Caki2 (cell line): ENCODE measurements around the gene LRRC56. TPM values are rescaled to one million over a fixed set of nuclear protein-coding genes. Genes with fewer than 3 reads are reported as not detected.
"Not testable (repeated sequence)": the region's sequence is repeated elsewhere in the genome, so short reads cannot be mapped to it uniquely, and the experiment has no call there.

Experiments
- DNase-seq: peaks from one replicate; pipeline ENCODE4 v3.0.0-alpha.2; 2015; ENCODE audit warnings: low read depth
- in situ Hi-C: cut with HindIII; loops from 2 replicates; pipeline ENCODE4 v1.10.0; 2016; ENCODE audit warnings: low sequenced_read_pairs, low pct_unique_long_range_greater_than_20kb, mixed read lengths
- total RNA-seq: library from RNA; depleted of rRNA; stranded (reverse); fragments of >200 nt; shearing (Covaris generic); gene quantifications from 2 replicates; pipeline ENCODE4 v1.2.3, GENCODE V29; 2014; ENCODE audit warnings: low replicate concordance

LRRC56 gene
- total RNA-seq, 1 experiment from 2014 or later, result 3.4 TPM

DNA sequence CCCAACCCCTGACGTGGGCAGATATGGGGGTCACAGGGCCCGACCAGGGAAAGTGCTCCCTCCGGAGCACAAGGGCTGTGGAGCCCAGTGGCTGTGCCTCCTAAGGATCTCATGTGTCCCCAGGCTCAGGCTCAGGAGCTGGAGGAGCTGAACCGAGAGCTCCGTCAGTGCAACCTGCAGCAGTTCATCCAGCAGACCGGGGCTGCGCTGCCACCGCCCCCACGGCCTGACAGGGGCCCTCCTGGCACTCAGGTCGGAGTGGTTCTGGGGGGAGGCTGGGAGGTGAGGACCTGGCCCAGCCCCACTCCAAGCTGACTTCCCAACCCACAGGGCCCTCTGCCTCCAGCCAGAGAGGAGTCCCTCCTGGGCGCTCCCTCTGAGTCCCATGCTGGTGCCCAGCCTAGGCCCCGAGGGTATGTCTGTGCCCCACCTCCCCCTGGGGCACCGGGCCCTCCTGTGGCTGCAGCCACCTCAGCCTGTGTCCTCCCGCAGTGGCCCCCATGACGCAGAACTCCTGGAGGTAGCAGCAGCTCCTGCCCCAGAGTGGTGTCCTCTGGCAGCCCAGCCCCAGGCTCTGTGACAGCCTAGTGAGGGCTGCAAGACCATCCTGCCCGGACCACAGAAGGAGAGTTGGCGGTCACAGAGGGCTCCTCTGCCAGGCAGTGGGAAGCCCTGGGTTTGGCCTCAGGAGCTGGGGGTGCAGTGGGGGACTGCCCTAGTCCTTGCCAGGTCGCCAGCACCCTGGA, 25.9 kb downstream of the LRRC56 start:
- in situ Hi-C loops, result no loop called here

DNA sequence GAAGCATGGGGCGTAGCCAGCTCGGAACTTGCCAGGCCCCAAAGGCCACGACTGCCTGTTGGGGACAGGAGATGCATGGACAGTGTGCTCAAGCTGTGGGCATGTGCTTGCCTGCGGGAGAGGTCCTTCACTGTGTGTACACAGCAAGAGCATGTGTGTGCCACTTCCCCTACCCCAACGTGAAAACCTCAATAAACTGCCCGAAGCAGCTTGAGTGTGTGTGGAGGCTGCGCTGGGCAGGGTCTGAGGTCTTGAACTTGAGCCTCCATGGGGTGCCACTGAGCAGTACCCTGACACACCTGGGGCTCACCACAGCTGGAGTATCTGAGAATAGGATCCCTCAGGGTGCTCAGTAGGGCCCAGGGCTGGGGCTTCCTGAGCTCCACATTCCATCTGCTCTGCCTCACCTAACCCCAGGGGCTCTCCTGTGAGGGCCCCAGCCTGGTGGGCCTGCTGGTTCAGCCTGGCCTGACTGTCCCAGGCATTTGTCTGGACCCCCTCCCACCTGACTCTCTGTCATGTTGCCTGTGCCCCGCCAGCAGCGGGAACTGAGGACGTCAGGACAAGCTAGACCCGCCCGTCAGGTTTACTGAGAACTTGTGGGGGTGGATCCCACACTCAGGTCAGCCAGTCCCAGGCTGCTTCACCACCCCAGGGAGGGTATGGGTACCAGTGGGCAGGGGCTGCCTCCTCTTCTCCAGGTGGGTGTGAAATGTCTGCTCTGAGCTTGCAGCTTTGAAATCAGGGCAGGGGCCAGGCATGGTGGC, 26.7 kb downstream of the LRRC56 start:
- DNase-seq, result no peak
- in situ Hi-C loops, result no loop called here

More for the DNA sequence above, 25.9 kb downstream of the LRRC56 start:
- DNase-seq, result no peak

DNA sequence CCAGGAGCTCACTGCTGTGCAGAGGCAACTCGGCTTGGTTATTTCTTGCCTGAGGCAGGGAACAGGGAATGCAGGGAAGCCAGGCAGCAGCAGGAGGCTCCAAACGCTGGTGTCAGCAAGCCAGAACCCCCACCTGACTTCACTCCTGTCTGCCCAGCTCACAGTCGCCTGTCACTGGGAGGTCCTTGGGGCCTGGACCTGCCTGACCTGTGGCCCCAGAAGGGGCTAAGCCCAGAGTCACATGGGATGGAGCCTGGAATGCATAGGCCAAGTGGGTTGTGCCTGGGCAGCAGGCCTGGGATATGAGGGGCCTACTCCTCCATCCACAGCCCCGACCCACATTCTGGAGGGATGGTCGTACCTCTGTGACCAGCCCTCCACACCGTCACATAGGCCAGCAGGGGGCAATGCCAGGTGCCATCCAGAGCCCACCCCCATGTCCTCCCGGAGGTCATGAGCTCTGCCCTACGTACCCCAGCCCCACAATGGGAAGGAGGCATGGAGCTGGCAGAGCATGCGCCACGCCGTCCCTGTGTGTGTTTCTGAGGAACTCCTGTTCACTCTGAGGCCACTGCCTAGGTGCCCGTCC, 28.7 kb downstream of the LRRC56 start:
- no peak for DNase-seq
- in situ Hi-C loops, result no loop called here

DNA sequence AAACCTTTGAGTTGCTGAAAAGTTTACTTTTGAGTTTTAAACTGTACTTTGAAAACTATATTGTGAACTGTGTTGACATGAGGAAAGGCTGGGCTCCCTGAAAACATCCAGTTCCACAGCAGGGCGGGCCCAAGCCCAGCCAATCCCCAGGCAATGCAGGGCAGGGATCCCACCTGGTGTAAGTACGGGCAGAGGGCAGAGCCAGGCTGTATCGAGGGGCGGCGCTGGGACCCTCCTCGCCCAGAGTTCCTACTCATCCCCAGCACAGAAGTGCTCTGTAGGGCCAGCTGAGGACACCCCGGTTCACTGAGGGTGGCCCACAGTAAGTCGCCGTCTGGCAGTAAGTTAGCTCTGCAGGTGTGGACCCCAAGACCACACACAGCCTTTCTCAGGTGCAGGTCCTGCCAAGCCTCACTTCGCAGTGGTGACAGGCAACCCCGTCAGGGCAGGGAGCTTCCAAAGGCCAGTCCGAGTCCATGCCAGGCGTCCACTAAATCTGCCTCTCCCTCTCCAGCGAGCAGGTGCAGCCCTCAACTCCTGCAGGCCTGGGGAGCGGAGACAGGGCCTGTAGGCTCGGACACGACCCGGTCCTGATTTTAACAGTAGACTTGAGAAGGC, 29.8 kb downstream of the LRRC56 start:
- no peak for DNase-seq
- in situ Hi-C loops, result no loop called here

DNA sequence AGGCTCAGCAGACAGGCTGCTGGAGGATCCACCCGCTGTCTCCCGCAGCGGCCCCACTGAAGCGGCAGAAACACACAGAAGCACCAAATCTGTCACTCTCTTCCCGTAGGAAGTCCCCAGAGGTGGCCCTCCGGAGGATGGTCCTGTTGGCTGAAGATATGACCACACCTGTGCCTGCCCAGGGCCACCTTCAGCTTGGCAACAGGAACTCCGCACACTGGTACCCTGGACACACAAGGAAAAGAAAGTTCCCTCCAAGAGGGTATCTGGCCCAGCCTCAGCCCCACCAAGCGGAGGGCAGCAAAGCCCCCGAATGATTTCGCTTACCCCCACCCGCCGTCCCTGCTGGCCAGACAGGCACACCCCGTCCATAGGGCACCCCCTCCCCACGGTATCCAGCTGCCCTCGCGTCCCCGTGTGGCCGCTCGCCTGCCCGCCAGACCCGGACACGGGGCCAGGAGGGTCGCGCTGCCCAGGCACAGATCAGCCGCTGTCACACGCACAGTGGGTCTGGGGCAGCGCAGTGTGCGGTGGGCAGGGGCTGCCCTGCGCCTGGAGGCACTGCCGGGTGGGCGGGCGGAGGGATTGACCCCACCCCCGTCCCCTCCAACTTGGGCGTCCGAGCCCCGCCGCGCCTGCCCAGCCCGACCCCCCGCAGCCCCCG, 30.4 kb downstream of the LRRC56 start:
- in situ Hi-C loops, result no loop called here
- no peak for DNase-seq

DNA sequence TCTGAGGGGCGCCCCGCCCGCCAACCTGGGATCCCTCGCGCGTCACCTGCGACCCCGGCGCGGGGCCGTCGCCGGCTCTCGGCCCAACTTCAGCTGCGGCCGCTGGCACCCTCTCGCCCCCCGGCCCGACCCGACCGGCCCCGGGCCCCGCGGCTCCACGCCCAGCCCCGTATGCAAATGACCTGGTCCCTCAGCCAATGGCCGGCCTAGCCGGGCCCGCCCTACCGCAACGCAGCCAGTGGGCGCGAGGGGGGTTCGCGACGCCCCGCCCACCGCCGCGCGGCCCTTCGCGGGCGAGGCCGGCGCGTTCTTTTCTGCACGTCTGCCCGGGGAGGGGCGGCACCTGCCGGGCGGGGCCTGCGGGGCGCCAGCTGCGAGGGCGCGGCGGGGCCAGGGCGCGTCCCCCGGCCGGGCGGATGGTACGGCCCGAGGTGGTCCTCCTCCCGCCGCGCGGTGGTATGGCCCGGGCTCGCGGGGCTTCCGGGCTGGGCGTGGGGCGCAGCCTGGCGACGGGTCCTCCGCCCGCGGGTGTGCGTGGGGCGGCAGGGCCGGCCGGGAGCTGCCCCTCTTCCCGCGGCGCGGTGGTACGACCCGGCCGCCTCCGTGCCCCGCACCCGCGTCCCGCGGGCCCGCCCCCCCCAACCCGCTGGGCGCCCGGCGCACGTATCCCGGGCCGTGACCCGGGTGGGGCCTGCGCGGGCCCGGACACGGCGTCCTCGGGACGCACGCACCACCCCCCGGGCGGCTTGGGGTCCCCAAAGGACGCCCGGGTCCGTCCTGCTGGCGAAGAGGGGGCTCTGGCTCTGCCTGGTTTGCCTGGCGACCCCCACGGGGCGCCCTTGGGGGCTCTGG, 31.2 kb downstream of the LRRC56 start:
- in situ Hi-C loops, result no loop called here
- DNase-seq, result peak; percentile 95

DNA sequence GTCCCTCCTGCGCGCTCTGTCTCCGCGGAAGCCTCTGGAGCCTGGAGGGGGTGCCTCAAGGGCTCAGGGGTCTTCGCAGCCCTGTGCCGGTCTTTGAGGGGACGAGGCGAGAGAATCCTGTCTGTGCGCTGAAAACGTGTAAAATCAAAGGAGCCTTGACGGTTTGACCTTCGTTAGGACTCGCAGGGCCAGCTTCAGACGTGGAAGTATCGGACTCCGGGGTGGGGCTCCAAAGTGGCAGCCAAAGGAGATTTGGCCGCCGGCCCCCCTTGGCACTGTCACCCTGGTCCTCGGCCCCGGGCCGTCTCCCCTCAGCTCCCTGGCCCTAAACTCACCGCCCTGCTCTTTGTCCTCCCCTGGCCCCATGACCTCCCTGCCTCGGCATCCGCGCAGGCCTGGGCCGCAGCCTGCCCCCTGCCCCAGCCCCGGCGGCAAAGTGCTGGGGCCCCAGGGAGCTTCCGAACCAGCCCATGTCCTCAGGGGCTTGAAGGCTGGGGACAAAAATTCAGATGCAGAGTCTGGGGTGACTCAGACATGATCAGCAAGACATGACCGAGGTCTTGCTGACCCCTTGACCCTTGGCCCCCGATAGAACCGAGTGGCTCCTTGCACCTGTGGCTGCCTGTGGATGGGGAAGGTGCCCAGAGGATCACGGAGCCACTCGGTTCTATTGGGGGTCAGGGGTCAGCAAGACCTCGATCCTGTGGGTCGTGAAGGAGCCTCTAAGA, 32.0 kb downstream of the LRRC56 start:
- no peak for DNase-seq
- in situ Hi-C loops, result no loop called here

DNA sequence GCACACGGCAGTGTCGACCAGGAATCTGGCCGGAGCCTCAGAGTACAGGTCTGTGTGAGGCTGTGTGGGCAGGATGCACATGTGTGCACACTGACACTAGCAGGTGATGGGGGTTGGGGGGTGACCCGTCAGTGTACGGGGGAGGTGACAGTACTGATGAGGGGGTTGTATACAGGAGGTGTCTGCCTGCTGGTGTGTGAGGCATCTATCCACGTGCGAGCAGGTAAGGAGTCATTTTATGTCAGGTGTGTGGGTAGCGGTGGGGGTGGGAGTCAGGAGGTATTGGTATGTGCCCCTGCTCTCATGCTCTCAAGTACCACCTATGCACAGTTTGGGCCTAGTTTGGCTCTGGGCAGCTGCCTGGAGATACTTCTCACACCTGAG, 34.5 kb downstream of the LRRC56 start:
- DNase-seq, result no peak
- in situ Hi-C loops, result no loop called here

DNA sequence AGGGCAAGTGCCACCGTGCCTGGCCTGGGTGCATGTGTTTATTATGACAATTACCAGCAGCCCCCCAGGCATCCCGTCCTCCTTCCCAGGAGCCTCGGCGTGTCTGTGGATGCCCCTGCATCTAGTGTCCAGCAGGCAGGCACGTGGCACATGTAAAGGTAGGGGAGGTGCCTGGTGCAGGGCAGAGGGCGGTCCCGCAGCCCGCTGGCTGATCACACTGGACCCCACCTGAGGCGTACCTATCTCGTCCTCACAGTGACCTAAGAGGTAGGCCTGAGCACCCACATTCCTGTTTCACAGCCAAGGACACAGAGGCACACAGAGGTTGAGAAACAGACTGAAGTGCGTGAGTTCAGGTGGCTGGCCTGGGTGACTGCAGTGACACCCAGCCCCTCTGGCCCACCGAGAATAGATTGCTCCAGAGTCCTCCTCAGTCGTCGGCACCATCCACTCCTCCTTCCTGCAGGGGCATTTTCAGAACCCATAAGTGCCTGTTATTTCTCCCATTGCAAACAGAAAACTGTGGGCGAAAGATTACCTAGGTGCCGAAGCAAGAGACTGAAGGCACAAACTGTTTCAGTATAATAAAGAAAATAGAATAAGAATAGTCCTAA, 35.9 kb downstream of the LRRC56 start:
- in situ Hi-C loops, result no loop called here
- no peak for DNase-seq

DNA sequence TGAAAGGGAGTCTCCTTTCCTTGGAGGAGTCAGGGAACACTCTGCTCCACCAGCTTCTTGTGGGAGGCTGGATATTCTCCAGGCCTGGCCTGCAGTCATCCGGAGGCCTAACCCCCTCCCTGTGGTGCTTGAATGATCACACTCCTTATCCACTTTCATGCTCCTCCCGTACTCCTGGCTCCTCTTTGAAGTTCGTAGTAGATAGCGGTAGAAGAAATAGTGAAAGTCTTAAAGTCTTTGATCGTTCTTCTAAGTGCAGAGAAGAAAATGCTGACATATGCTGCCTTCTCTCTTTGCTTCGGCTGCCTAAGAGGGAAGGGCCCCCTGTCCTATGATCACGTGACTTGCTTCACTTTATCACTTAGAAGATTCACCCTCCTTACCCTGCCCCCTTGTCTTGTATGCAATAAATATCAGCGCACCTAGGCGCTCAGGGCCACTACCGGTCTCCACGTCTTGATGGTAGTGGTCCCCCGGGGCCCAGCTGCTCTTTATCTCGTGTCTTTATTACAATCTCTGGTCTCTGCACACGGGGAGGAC, 36.8 kb downstream of the LRRC56 start:
- DNase-seq, in situ Hi-C loops: not testable (repeated sequence)

DNA sequence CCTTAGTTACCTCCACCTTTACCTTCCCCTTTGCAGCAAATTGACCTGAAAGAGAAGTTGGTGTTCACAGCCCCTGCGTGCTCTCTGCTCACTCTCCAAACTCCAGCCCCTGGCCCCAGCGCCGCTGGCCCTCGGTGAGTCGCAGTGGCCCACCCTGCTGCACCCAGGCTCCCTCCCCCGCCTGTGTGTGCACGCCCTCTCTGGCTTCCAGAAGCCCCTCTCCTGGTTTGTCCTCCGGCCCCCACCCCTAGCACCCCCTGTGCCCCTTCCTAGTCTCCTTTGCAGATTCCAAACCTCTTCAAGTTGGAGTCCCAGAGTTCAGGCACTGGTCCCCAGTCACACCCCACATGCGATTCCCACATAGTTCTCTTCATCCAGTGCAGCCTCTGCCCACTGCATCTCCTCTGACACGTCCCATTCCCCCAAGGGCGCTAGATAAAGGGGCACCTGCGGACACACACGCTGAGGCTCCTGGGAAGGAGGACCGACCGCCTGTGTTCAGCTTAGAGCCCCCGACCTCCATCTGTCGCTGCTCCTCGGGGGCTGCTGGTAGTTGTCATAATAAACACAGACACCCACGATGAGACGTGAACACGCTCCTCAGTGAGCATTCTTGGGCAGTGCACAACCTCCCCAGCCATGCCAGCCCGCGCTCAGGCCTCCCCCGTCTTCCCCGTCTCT, 37.4 kb downstream of the LRRC56 start:
- in situ Hi-C loops, result no loop called here
- DNase-seq, result no peak

DNA sequence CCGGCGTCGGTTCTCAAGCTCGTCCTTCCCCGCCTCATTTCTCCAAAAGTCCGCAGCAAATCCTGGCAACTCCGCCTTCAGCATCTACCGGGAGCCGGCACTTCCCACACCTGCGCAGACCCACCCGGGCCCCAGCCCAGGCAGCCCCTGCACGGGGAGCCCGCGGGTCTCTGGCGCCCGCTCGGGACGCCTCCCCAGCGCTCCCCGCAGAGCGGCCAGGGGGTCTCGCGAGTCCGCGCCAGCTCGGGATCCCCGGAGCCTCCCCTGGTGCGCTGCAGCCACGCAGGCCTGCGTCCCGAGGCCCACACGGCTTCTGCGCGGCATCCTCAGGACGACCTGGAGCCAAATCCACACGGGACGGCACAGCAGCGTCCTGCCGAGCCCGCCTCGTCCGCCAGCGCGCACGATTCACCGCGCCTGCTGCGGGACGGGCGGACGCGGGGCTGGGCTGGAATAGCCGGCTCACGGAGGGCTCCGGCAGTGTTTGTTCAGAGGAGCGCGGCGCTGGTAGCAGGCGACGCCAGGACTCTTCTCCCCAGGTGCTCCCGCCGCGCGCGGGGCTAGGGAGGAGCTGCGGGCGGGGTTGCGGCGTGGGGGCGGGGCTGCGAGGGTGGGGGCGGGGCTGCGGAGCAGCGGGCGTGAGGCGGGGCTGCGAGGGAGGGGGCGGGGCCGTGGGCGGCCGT, 38.1 kb downstream of the LRRC56 start:
- in situ Hi-C loops, result no loop called here
- peak; percentile 53 for DNase-seq

DNA sequence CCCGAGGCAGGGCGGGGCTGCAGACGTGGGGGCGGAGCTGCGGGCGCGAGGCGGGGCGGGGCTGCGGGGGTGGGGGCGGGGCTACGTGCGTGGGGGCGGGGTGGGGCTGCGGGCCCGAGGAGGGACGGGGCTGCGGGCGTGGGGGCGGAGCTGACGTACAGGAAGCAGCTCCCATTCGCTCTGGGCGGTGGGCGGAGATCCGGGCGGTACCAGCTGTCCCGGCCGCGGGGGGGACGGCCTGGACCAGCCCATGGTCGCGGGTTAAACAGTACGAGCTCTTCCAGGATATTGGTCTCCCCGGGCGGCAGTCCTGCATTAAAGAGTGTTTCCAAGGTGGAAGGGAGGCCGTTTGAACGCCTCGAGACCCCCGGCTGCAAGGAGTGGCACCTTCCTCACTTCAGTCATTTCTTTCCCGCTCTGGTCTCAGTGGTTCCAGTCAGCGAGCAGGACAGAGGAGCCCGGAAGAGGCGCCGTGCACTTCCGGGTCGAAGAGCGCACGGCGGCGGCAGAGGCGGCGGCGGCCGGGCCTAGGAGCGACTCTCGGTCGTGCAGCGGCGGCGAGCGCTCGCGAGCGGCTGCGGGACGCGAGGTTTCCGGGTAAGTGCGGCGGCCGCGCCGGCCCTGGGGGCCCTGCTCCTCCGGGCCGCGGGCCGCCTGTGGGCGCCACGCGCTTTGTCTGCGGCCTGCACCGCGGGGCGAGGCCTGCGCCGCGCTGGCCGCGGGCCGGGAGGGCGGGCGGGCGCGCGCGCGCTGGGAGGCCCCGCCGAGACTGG, 38.9 kb downstream of the LRRC56 start, which contains the start of gene PHRF1:
PHRF1 (plus strand) TSS at position 475 of the 773 bp plus-strand sequence. CDS start 5,043 bp downstream, outside the sequence.
- DNase-seq, result peak; percentile 92
- in situ Hi-C loops, result no loop called here

DNA sequence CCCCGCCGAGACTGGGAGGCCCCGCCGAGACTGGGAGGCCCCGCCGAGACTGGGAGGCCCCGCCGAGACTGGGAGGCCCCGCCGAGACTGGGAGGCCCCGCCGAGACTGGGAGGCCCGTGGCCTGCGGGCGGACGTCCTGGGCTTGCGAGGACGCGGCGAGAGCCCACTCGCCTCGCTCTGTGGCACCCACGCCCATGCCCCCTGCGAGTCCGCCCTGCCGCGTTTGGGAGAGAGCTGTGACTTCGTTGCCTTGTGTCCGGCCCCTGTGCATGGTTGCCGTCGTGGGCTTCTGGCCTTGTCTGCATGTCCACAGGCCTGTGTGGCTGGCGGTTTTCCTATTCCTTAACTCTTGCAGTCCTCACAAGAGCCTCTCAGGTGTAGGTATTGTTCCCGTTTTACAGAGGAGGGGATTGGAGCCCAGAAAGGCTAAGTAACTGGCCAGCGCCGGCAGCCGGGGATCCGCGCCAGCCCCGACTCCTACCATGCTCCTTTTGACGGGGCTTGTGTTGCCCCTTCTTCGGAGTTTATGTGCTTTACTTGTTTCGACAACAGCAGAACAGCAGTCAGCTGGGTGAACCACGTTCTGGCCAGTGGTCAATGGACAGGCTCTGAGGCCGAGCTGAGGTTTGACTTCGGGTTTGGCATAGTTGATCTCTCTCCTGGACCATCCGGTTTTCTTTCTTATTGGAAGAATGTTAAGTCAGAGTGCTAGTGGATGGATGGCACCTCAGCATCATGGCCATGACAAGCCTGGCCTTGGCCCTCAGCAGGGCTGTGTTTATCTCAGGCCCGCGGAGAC, 39.7 kb downstream of the LRRC56 start:
- in situ Hi-C loops, result no loop called here
- no peak for DNase-seq
